Measurements from ENCODE around the gene SPECC1. TPM values are rescaled to one million over a fixed set of nuclear protein-coding genes. Genes with fewer than 3 reads are reported as not detected.

The SPECC1 gene
- polyA plus RNA-seq, 1 experiment, result 13.0 TPM

- H3K36me3 ChIP-seq (ENCODE audit: control insufficient read depth, insufficient read depth, low read length), result no peaks in the 10 kb centered on the region
- POLR2A ChIA-PET, result no interaction called here
- TF ChIP-seq CTCF (IDR thresholded peaks at IDR 0.05; ENCODE audit: insufficient read depth, low read depth, low read length), result no peak
- no peaks in the 10 kb centered on the region for H3K27me3 ChIP-seq (ENCODE audit: control insufficient read depth, insufficient read depth, low read length)
- CTCF ChIA-PET, result no interaction called here
- no peak for DNase-seq (ENCODE audit: low read depth)
- no peak overlapping the region for H3K4me3 ChIP-seq (ENCODE audit: low read depth, low read length)
Measured at GRCh38 chr17:20241855-20242254, 232.7 kb downstream of the SPECC1 start.

GRCh38 chr17:20242271-20242670, 233.1 kb downstream of the SPECC1 start:
- DNase-seq (ENCODE audit: low read depth), result no peak
- CTCF ChIA-PET, result no interaction called here

GRCh38 chr17:20243524-20243923, 234.4 kb downstream of the SPECC1 start:
- H3K36me3 ChIP-seq (ENCODE audit: control insufficient read depth, insufficient read depth, low read length), result no peaks in the 10 kb centered on the region; the same call in 1 of the 2 replicates
- H3K4me3 ChIP-seq (ENCODE audit: low read depth, low read length), result no peak overlapping the region
- ChIA-PET CTCF (interaction anchor here (1.1 kb wide), 1 partner anchor 9 kb away, joined by 3 read pairs; no protein-coding TSS in a partner anchor), POLR2A (no interaction called here)
- TF ChIP-seq CTCF (IDR thresholded peaks at IDR 0.05; ENCODE audit: insufficient read depth, low read depth, low read length), result no peak
- H3K27me3 ChIP-seq (ENCODE audit: control insufficient read depth, insufficient read depth, low read length), result no peaks in the 10 kb centered on the region
- DNase-seq (ENCODE audit: low read depth), result no peak

More at GRCh38 chr17:20242271-20242670, 233.1 kb downstream of the SPECC1 start:
- POLR2A ChIA-PET, result no interaction called here
- no peak for TF ChIP-seq CTCF (IDR thresholded peaks at IDR 0.05; ENCODE audit: insufficient read depth, low read depth, low read length)
- Histone ChIP-seq H3K36me3 (ENCODE audit: control insufficient read depth, insufficient read depth, low read length) (no peaks in the 10 kb centered on the region), H3K4me3 (ENCODE audit: low read depth, low read length) (no peak overlapping the region), H3K27me3 (ENCODE audit: control insufficient read depth, insufficient read depth, low read length) (no peaks in the 10 kb centered on the region)

GRCh38 chr17:20244671-20245070, 235.5 kb downstream of the SPECC1 start:
- no peak for TF ChIP-seq CTCF (IDR thresholded peaks at IDR 0.05; ENCODE audit: insufficient read depth, low read depth, low read length)
- no peak overlapping the region for H3K4me3 ChIP-seq (ENCODE audit: low read depth, low read length)
- no peaks in the 10 kb centered on the region; the same call in 1 of the 2 replicates for H3K36me3 ChIP-seq (ENCODE audit: control insufficient read depth, insufficient read depth, low read length)
- H3K27me3 ChIP-seq (ENCODE audit: control insufficient read depth, insufficient read depth, low read length), result no peaks in the 10 kb centered on the region
- DNase-seq (ENCODE audit: low read depth), result no peak
- POLR2A ChIA-PET, result no interaction called here
- CTCF ChIA-PET, result interaction anchor here (1.1 to 1.9 kb wide), 3 partner anchors 10 to 28 kb away, joined by 3 to 6 read pairs (median 3); no protein-coding TSS in a partner anchor

- no peaks in the 10 kb centered on the region for H3K27me3 ChIP-seq (ENCODE audit: control insufficient read depth, insufficient read depth, low read length)
- ChIA-PET CTCF (interaction anchor here (0.9 to 1.9 kb wide), 2 partner anchors 11 to 20 kb away, joined by 3 to 6 read pairs; no protein-coding TSS in a partner anchor), POLR2A (no interaction called here)
- no peaks in the 10 kb centered on the region; the same call in 1 of the 2 replicates for H3K36me3 ChIP-seq (ENCODE audit: control insufficient read depth, insufficient read depth, low read length)
- no peak for TF ChIP-seq CTCF (IDR thresholded peaks at IDR 0.05; ENCODE audit: insufficient read depth, low read depth, low read length)
- H3K4me3 ChIP-seq (ENCODE audit: low read depth, low read length), result no peak overlapping the region
- DNase-seq (ENCODE audit: low read depth), result no peak
Measured at GRCh38 chr17:20246692-20247091, 237.5 kb downstream of the SPECC1 start.
